HepG2 (cell line): ENCODE data around the gene FBXO5. TPM values are rescaled to one million over a fixed set of nuclear protein-coding genes. Genes with fewer than 3 reads are reported as not detected.
A peak's percentile ranks its signal among the peaks of the same experiment; 100 is the strongest.

Source experiments
- ATAC-seq: fragments of 200-7000 bp; cut with Tn5 transposase; 3 replicates; pipeline ENCODE4 v1.9.1; 2020; ENCODE audit warnings: mild to moderate bottlenecking, moderate library complexity
- BruUV-seq: library from RNA; stranded (reverse); fragments of 400-500 nt; replicated peaks from 2 replicates; lab custom pipeline; 2021; lab: Mats Ljungman, UMichigan
- CTCF ChIA-PET: fragments of 300-600 bp; formaldehyde crosslinking; extraction: SDS; loops from one replicate; lab custom pipeline; 2021; ENCODE audit warnings: low total read pairs, inconsistent platforms, low intra/inter-chr PET ratio; lab: Yijun Ruan, JAX
- POLR2A ChIA-PET: fragments of 350-600 bp; sonication (Branson Sonifier 250); formaldehyde crosslinking; loops from one replicate; lab custom pipeline; 2020; ENCODE audit warnings: antibody characterized with exemption, inconsistent platforms; lab: Yijun Ruan, JAX
- DNase-seq: peaks from one replicate; pipeline ENCODE4 v3.0.0-alpha.2; 2015; ENCODE audit warnings: low spot score
- FAIRE-seq: peaks from 3 replicates; lab custom pipeline; 2011; peaks lifted over from hg19 to GRCh38; lab: Jason Lieb, UNC
- H2AFZ ChIP-seq: one replicate; pipeline ENCODE4 v1.6.1; 2011; ENCODE audit warnings: low read length, inconsistent platforms
- H3K27ac ChIP-seq: fragments of 300-600 bp; 3 replicates; pipeline ENCODE4 v1.8.0; 2011; ENCODE audit warnings: mixed run types, mild to moderate bottlenecking, mixed read lengths, low read length, inconsistent platforms; ENCODE audit not compliant: insufficient read depth; ENCODE audit errors: extremely low read length
- H3K27me3 ChIP-seq, 2 experiments: fragments of 200-600 bp in 1 of 2; 2 replicates in 1 of 2; 3 replicates in 1 of 2; pipeline versions ENCODE4 v1.6.0 to v1.8.0; 2011; ENCODE audit warnings: low read length in 2 of 2, mild to moderate bottlenecking in 2 of 2, moderate library complexity in 2 of 2, inconsistent platforms in 1 of 2; ENCODE audit not compliant: insufficient read depth in 2 of 2, control insufficient read depth in 1 of 2
- H3K36me3 ChIP-seq, 2 experiments: fragments of 200-600 bp in 1 of 2; replicated peaks in 1 of 2; 2 replicates in 1 of 2; 3 replicates in 1 of 2; pipeline versions ENCODE4 v1.5.1 to v1.8.0; 2011; ENCODE audit warnings: low read length in 2 of 2, inconsistent platforms in 1 of 2; ENCODE audit not compliant: insufficient read depth in 2 of 2, control insufficient read depth in 1 of 2
- H3K4me1 ChIP-seq: 2 replicates; pipeline ENCODE4 v1.5.1; 2012; ENCODE audit warnings: low read length, inconsistent platforms; ENCODE audit not compliant: insufficient read depth
- H3K4me2 ChIP-seq: 2 replicates; pipeline ENCODE4 v1.6.0; 2011; ENCODE audit warnings: low read depth, low read length, inconsistent platforms
- H3K4me3 ChIP-seq, 3 experiments: fragments of 200-600 bp in 1 of 3; sonication (generic), shearing (Covaris generic) in 1 of 3; replicated peaks in 1 of 3; 2 replicates each; pipeline ENCODE4 v1.5.1; 2011 to 2016; ENCODE audit warnings: low read length in 3 of 3, inconsistent platforms in 2 of 3, low read depth in 2 of 3, mild to moderate bottlenecking in 2 of 3, control low read depth in 1 of 3, mixed read lengths in 1 of 3; ENCODE audit not compliant: insufficient read depth in 1 of 3
- H3K79me2 ChIP-seq: one replicate; pipeline ENCODE4 v1.6.1; 2011; ENCODE audit warnings: low read length, inconsistent platforms; ENCODE audit not compliant: insufficient read depth
- H3K9ac ChIP-seq: 2 replicates; pipeline ENCODE4 v1.6.0; 2011; ENCODE audit warnings: mild to moderate bottlenecking, low read depth, low read length, inconsistent platforms; ENCODE audit not compliant: insufficient read depth
- H3K9me3 ChIP-seq: 2 replicates; pipeline ENCODE4 v1.5.1; 2012; ENCODE audit warnings: mild to moderate bottlenecking, low read length
- H4K20me1 ChIP-seq: 2 replicates; pipeline ENCODE4 v1.6.0; 2011; ENCODE audit warnings: inconsistent platforms, mild to moderate bottlenecking, low read length, moderate library complexity; ENCODE audit not compliant: insufficient read depth
- ETV5 ChIP-seq: IDR thresholded peaks from 2 replicates; pipeline ENCODE4 v1.6.1; 2018; ENCODE audit warnings: missing biosample characterization, missing genetic modification reagents, inconsistent platforms, borderline replicate concordance
- HNF4G ChIP-seq, 2 experiments: sonication (generic) in 1 of 2; formaldehyde crosslinking in 1 of 2; IDR thresholded peaks; 2 replicates each; pipeline versions ENCODE4 v1.4.0 to v1.6.1; 2011 to 2020; ENCODE audit warnings: borderline replicate concordance in 2 of 2, low read depth in 2 of 2, mild to moderate bottlenecking in 2 of 2, low read length in 1 of 2, missing genetic modification reagents in 1 of 2, moderate library complexity in 1 of 2
- HNRNPH1 ChIP-seq: fragments of 200-400 bp; formaldehyde crosslinking; optimal IDR thresholded peaks from 2 replicates; pipeline ENCODE3; 2017; ENCODE audit warnings: mild to moderate bottlenecking, low read depth, low read length
- NRL ChIP-seq: sonication (generic); formaldehyde crosslinking; IDR thresholded peaks from 2 replicates; pipeline ENCODE4 v1.5.0; 2020; ENCODE audit warnings: missing genetic modification reagents, mild to moderate bottlenecking, moderate library complexity, borderline replicate concordance
- SRF ChIP-seq: IDR thresholded peaks from 2 replicates; pipeline ENCODE4 v1.6.1; 2011; ENCODE audit warnings: mild to moderate bottlenecking, low read depth, low read length, moderate library complexity
- STAT5B ChIP-seq: sonication (generic); formaldehyde crosslinking; IDR thresholded peaks from 2 replicates; pipeline ENCODE4 v1.4.0; 2020; ENCODE audit warnings: missing genetic modification reagents
- ZNF230 ChIP-seq: sonication (generic); formaldehyde crosslinking; IDR thresholded peaks from 2 replicates; pipeline ENCODE4 v1.4.0; 2020; ENCODE audit warnings: mild to moderate bottlenecking, missing genetic modification reagents
- ZNF280D ChIP-seq: sonication (generic); formaldehyde crosslinking; IDR thresholded peaks from 2 replicates; pipeline ENCODE4 v1.5.1; 2020; ENCODE audit warnings: mild to moderate bottlenecking, missing genetic modification reagents
- ZNF367 ChIP-seq: sonication (generic); formaldehyde crosslinking; IDR thresholded peaks from 2 replicates; pipeline ENCODE4 v1.4.0; 2020; ENCODE audit warnings: missing genetic modification reagents, borderline replicate concordance
- ZNF737 ChIP-seq: sonication (generic); formaldehyde crosslinking; IDR thresholded peaks from 2 replicates; pipeline ENCODE4 v1.5.0; 2020; ENCODE audit warnings: missing genetic modification reagents, mild to moderate bottlenecking, borderline replicate concordance
- ZNF75D ChIP-seq: sonication (generic); formaldehyde crosslinking; IDR thresholded peaks from 2 replicates; pipeline ENCODE4 v1.8.1; 2023; ENCODE audit warnings: missing genetic modification reagents, mild to moderate bottlenecking, borderline replicate concordance
- ZNF878 ChIP-seq: sonication (generic); formaldehyde crosslinking; IDR thresholded peaks from 2 replicates; pipeline ENCODE4 v1.8.1; 2023; ENCODE audit warnings: mild to moderate bottlenecking, missing genetic modification reagents, moderate library complexity
- WGBS: methylation state at CpG from one replicate; pipeline ENCODE4 v1.1.6; 2017; ENCODE audit warnings: low lambda C conversion rate; 5-methylcytosine and 5-hydroxymethylcytosine counted together
- in situ Hi-C: cut with HindIII; loops from 2 replicates; pipeline ENCODE4 v1.10.0; 2017; ENCODE audit warnings: low pct_unique_long_range_greater_than_20kb; ENCODE audit not compliant: extremely low pct_ligation_motif_present
- intact Hi-C: fragments of 100-400 bp; cut with micrococcal nuclease; formaldehyde crosslinking; loops from one replicate; pipeline ENCODE4 v1.10.0; 2022; ENCODE audit not compliant: unreplicated experiment
- polyA plus RNA-seq, 8 experiments: library from polyadenylated mRNA; depleted of rRNA in 3 of 8; stranded (reverse) in 7 of 8; unstranded in 1 of 8; fragments of >200 nt; fragmentation: Illumina TruSeq in 4 of 8; extraction: Trizol in 4 of 8; gene quantifications; 2 replicates each; pipeline versions ENCODE4 v1.2.1 to v1.2.3, GENCODE V29; 2011 to 2016; ENCODE audit warnings: low read depth in 4 of 8, missing spikeins in 1 of 8, mixed read lengths in 1 of 8; ENCODE audit not compliant: insufficient read depth in 1 of 8
- total RNA-seq, 5 experiments: library from RNA; depleted of rRNA; stranded (reverse); fragments of >200 nt; fragmentation: Illumina TruSeq; extraction: Trizol; gene quantifications; 2 replicates each; pipeline ENCODE4 v1.2.3, GENCODE V29; 2016; ENCODE audit warnings: low read depth in 1 of 5
- TF ChIP-seq, protein P1 (sequence below): sonication (generic); formaldehyde crosslinking; IDR thresholded peaks from 2 replicates; pipeline ENCODE4 v1.4.0; 2020; ENCODE audit warnings: missing genetic modification reagents, borderline replicate concordance

Gene FBXO5
- total and polyA plus RNA-seq, 2 of the 13 experiments (the other 11 are each of a cell fraction or from before 2014, with no cell fraction given): 15.8 to 41.5 TPM

GRCh38 chr6:153013438-153013837 is 30.6 kb upstream of the FBXO5 start:
- intact Hi-C loops (no loop called here), in situ Hi-C loops (no loop called here)
- WGBS: 36% methylated on average over 2 of the region's 2 CpGs
- Histone ChIP-seq H2AFZ (no peak overlapping the region), H3K27me3 (peaks cover 0 to 7% of the 10 kb centered on the region in 2 experiments; a peak in 1 of 5 replicates), H3K9ac (no peak overlapping the region), H3K4me1 (no peaks in the 10 kb centered on the region), H3K4me3 (no peak overlapping the region), H3K36me3 (no peaks in the 10 kb centered on the region), H3K9me3 (no peaks in the 10 kb centered on the region), H3K79me2 (no peaks in the 10 kb centered on the region), H3K4me2 (no peak overlapping the region), H3K27ac (no peak overlapping the region), H4K20me1 (no peaks in the 10 kb centered on the region)
- DNase-seq (no peak), FAIRE-seq (peak; percentile 12), ATAC-seq (no peak)
- ChIA-PET POLR2A (no interaction called here), CTCF (no interaction called here)
- no peak for TF ChIP-seq ZNF367 (CRISPR knock-in tag)
- no TSS peak for BruUV-seq

GRCh38 chr6:153012856-153013255 is 30.0 kb upstream of the FBXO5 start:
- Histone ChIP-seq H2AFZ (no peak overlapping the region), H3K9ac (no peak overlapping the region), H3K27me3 (peaks cover 0 to 7% of the 10 kb centered on the region in 2 experiments; a peak in 1 of 5 replicates), H3K4me2 (no peak overlapping the region), H4K20me1 (no peaks in the 10 kb centered on the region), H3K9me3 (no peaks in the 10 kb centered on the region), H3K36me3 (no peaks in the 10 kb centered on the region), H3K27ac (no peak overlapping the region), H3K4me3 (no peak overlapping the region), H3K4me1 (no peaks in the 10 kb centered on the region), H3K79me2 (no peaks in the 10 kb centered on the region)
- intact Hi-C loops: no loop called here
- FAIRE-seq (no peak), DNase-seq (no peak), ATAC-seq (no peak)
- CTCF ChIA-PET: no interaction called here
- POLR2A ChIA-PET: no interaction called here
- no TSS peak for BruUV-seq
- in situ Hi-C loops: no loop called here
- WGBS: 53% methylated on average over 6 of the region's 6 CpGs
- TF ChIP-seq ZNF878 (CRISPR knock-in tag) (no peak), SRF (no peak), NRL (CRISPR knock-in tag) (no peak), HNRNPH1 (no peak), HNF4G (IDR thresholded peaks at IDR 0.05; ENCODE audit: borderline replicate concordance, low read depth, low read length) (no peak), HNF4G (CRISPR knock-in tag; IDR thresholded peaks at IDR 0.05; ENCODE audit: borderline replicate concordance, low read depth) (no peak), ZNF75D (no peak), ETV5 (CRISPR knock-in tag) (no peak), ZNF230 (no peak), ZNF737 (CRISPR knock-in tag) (no peak), STAT5B (CRISPR knock-in tag) (no peak), ZNF280D (CRISPR knock-in tag) (no peak)
- TF ChIP-seq, protein P1, sequence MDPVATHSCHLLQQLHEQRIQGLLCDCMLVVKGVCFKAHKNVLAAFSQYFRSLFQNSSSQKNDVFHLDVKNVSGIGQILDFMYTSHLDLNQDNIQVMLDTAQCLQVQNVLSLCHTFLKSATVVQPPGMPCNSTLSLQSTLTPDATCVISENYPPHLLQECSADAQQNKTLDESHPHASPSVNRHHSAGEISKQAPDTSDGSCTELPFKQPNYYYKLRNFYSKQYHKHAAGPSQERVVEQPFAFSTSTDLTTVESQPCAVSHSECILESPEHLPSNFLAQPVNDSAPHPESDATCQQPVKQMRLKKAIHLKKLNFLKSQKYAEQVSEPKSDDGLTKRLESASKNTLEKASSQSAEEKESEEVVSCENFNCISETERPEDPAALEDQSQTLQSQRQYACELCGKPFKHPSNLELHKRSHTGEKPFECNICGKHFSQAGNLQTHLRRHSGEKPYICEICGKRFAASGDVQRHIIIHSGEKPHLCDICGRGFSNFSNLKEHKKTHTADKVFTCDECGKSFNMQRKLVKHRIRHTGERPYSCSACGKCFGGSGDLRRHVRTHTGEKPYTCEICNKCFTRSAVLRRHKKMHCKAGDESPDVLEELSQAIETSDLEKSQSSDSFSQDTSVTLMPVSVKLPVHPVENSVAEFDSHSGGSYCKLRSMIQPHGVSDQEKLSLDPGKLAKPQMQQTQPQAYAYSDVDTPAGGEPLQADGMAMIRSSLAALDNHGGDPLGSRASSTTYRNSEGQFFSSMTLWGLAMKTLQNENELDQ: no peak
